ENCODE results near the gene LDLR.
A peak's percentile ranks its signal among the peaks of the same experiment; 100 is the strongest.
"Not testable (repeated sequence)": the region's sequence is repeated elsewhere in the genome, so short reads cannot be mapped to it uniquely, and the experiment has no call there.

The LDLR gene

GRCh38 chr19:11073568-11073967 lies 15.7 kb upstream of the LDLR start:
- DNase-seq = no peak

GRCh38 chr19:11076792-11077191 lies 12.5 kb upstream of the LDLR start:
- not testable (repeated sequence) for DNase-seq

- DNase-seq = no peak
Observed at GRCh38 chr19:11078893-11079292, 10.4 kb upstream of the LDLR start.

- DNase-seq = no peak
Observed at GRCh38 chr19:11079999-11080398, 9.3 kb upstream of the LDLR start.

GRCh38 chr19:11087870-11088505 lies 1.3 kb upstream of the LDLR start:
- DNase-seq = no peak

- DNase-seq = no peak
Observed at GRCh38 chr19:11088506-11089253, 583 bp upstream of the LDLR start.

DNA sequence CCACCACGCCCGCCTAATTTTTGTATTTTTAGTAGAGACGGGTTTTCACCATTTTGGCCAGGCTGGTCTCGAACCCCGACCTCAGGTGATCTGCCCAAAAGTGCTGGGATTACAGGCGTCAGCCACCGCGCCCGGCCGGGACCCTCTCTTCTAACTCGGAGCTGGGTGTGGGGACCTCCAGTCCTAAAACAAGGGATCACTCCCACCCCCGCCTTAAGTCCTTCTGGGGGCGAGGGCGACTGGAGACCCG lies 676 bp downstream of the LDLR start:
- DNase-seq = not testable (repeated sequence)

GRCh38 chr19:11090264-11090996 lies 1.2 kb downstream of the LDLR start:
- DNase-seq = peak; percentile 86

DNA sequence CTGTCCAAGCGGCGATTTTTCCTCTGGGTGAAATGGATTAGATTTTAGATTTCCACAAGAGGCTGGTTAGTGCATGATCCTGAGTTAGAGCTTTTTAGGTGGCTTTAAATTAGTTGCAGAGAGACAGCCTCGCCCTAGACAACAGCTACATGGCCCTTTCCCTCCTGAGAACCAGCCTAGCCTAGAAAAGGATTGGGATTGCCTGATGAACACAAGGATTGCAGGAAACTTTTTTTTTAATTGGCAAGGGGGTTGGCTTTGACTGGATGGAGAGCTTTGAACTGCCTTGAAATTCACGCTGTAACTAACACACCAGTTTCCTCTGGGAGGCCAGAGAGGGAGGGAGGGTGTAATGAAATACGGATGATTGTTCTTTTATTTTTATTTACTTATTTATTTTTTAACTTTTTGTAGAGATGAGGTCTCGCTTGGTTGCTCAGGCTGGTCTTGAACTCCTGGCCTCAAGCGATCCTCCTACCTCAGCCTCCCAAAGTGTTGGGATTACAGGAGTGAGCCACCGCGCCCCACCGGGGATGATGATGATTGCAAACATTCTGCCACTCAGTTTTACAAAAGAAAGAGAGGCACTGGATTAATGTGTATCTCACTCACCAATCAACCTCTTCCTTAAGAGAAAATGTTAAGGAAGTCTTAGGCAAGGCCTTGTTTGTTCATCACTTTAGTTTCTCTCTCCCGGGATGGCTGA lies 1.9 kb downstream of the LDLR start:
- DNase-seq = no peak

DNA sequence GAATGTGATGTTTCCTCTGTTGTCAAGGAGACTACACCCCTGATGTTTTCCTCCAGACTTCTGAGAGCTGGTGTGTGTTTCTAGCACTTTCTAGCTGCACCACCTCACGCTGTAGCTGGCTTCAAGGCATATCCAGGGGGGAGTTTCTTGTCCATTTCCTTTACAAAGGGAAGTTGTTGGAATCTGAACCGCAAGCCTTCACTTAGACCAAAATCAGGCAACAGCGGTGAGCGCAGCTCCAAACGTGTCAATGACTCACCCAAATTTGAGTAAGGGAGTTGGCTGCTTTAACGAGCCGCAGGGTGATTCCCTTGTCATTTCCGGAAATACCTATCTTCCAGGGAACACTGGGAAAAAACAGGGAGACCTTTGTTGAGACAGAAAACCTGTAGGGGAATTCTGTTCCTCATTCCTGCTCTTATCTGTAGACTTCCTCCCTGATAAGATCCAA lies 2.5 kb downstream of the LDLR start:
- DNase-seq = no peak

GRCh38 chr19:11092181-11092538 lies 2.9 kb downstream of the LDLR start:
- no peak for DNase-seq

DNA sequence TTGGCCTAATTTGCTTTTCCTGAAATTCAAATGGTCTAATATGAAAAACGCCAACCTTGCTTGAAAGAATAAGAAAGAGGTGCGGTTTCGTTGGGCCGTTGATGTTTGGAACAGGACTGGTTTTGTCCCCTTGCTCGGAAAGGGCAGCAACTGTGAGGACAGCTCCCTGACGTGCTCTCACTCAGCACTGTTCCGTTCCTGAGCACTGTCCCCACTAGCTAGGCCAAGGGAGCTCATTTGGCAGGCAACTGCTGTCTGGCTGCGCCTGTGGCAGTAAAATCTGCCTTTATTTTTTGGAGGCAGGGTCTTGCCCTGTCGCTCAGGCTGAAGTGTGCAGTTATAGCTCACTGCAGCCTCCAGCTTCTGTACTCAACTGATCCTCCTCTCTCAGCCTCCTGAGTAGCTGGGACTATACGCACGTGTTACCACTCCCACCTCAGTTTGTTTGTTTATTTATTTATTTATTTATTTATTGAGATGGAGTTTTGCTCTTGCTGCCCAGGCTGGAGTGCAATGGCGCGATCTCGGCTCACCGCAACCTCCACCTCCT lies 4.5 kb downstream of the LDLR start:
- DNase-seq = no peak

DNA sequence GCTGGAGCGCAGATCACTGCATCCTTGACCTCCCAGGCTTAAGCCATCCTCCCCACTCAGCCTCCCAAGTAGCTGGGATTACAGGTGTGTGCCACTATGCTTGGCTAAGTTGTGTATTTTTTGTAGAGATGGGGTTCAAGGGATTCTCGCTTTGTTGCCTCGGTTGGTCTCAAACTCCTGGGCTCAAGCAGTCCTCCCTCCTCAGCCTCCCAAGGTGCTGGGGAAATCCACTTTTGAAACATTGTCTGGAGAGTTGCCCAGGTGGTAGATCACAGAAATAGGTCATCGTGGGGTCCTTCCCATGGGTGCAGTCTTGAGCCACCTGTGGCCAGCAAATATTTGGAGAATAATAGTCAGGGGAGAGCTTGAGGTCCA lies 5.2 kb downstream of the LDLR start:
- DNase-seq = no peak

DNA sequence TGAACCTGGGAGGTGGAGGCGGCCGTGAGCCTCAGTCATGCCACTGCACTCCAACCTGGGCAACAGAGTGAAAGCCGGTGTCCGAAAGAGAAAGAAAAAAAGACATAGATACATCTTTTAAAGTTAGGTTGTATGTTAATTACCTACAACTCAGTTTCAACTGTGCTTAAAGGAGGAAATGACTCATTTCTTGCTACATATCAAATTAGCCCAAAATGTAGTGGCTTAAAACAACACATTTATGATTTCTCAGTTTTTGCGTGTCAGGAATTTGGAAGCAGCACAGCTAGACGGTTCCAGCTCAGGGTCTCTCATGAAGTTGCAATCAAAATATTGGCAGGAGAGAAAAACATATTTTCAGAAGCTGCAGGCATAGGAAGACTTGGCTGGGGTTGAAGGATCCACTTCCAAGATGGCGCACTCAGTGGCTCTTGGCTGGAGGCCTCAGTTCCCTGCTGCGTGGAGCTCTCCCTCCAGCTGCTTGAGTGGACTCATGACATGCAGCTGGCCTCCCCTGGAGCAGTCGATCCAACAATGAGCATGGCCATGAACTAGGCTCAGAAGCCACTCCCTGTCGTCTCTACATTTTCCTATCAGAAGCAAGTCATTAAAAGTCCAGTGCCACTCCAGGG lies 7.1 kb downstream of the LDLR start:
- DNase-seq = no peak

DNA sequence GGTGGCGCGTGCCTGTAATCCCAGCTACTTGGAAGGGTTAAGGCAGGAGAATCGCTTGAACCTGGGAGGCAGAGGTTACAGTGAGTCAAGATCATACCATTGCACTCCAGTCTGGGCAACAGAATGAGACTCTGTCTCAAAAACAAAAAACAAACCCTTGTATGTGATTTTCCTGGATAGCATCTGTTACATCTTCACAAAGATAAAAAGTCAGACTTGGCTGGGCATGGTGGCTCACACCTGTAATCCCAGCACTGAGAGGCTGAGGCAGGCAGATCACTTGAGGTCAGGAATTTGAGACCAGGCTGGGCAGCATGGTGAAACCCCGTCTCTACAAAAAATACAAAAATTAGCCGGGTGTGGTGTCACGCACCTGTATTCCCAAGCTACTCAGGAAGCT lies 8.1 kb downstream of the LDLR start:
- not testable (repeated sequence) for DNase-seq

- no peak for DNase-seq
Observed at GRCh38 chr19:11098327-11098726, 9.1 kb downstream of the LDLR start.

DNA sequence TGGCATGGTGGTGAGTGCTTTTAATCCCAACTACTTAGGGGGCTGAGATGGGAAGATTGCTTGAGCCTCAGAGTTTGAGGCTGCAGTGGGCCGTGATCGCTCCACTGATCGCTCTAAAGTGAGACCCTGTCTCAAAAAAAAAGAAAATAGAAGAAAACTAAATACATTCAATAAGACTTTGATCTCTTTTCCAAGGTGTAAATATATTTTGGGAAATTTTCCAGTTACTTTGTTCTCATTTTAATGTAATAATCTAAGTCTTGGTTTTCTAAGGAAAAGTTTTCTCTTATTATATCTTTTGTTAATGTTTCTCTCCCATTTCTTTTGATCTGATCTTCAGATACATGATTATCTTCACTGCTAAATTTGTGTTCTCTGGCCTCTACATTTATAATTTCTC lies 9.6 kb downstream of the LDLR start:
- DNase-seq = no peak

- DNase-seq = no peak
Observed at GRCh38 chr19:11100049-11100448, 10.8 kb downstream of the LDLR start.

DNA sequence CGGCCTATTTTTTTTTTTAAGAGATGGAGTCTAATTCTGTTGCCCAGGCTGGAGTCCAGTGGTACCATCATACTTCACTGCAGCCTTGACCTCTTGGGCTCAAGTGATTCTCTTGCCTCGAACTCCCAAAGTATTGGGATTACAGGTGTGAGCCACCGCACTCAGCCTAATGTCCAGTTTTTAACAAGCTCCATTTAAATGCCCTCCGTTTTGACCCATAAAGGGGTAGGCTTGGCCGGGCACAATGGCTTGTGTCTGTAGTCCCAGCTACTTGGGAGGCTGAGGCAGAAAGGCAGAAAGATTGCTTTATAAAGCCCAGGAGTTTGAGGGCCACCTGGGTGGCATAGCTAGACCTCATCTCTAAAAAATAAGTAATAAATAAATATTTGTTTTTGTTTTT lies 11.8 kb downstream of the LDLR start:
- no peak for DNase-seq

- DNase-seq = no peak
Observed at GRCh38 chr19:11102944-11103343, 13.7 kb downstream of the LDLR start.

DNA sequence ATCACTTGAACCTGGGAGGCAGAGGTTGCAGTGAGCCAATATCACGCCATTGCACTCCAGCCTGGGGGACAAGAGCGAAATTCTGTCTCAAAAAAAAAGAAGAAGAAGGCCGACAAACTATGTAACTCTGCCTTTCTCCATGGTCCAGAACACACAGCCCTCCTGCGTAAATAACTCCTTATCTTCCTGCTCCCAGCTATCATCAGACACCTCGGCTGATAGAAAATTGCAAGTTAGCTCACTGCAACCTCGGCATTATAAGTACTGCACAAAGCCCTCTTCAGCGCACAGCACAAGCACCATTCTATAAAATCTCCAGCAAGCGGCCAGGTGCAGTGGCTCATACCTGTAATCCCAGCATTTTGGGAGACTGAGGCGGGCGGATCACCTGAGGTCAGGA lies 14.4 kb downstream of the LDLR start:
- DNase-seq = not testable (repeated sequence)

DNA sequence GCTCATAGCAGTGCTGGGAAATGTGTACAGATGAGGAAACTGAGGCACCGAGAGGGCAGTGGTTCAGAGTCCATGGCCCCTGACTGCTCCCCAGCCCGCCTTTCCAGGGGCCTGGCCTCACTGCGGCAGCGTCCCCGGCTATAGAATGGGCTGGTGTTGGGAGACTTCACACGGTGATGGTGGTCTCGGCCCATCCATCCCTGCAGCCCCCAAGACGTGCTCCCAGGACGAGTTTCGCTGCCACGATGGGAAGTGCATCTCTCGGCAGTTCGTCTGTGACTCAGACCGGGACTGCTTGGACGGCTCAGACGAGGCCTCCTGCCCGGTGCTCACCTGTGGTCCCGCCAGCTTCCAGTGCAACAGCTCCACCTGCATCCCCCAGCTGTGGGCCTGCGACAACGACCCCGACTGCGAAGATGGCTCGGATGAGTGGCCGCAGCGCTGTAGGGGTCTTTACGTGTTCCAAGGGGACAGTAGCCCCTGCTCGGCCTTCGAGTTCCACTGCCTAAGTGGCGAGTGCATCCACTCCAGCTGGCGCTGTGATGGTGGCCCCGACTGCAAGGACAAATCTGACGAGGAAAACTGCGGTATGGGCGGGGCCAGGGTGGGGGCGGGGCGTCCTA lies 15.9 kb downstream of the LDLR start:
- no peak for DNase-seq

GRCh38 chr19:11106477-11106876 lies 17.2 kb downstream of the LDLR start:
- DNase-seq = no peak

All from NCI-H2107 (cell line).